HG03575 (cell line): Measurements from ENCODE around the gene ROBO2.

Source experiments
- ATAC-seq: cut with Tn5 transposase; IDR thresholded peaks from one replicate; pipeline ENCODE4 v1.9.1; 2021; ENCODE audit not compliant: unreplicated experiment, insufficient number of reproducible peaks, low FRiP score; ENCODE audit errors: extremely low read depth

ROBO2 gene

GRCh38 chr3:77171026-77171425 lies 131.1 kb downstream of the ROBO2 start:
- ATAC-seq, result no peak

DNA sequence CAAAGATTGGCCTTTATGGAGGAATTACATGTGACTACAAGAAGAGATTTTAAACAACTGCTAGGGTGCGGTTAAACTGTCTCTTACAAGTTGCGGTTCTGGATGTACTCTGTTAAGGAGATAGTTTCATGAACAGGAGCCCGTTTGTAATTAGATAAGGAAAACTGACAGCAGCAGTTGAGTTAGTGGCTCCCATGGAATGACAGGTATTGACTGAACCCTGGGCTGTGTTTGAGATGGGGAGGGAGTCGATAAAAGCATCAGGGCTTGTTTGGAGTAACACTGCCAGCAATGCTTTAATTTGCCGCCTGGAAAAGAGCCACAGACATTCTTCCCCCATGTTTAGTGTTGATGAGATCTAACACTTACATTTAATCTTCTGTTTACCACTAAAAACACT lies 139.9 kb downstream of the ROBO2 start:
- ATAC-seq, result no peak

GRCh38 chr3:77182341-77182740 lies 142.4 kb downstream of the ROBO2 start:
- no peak for ATAC-seq

DNA sequence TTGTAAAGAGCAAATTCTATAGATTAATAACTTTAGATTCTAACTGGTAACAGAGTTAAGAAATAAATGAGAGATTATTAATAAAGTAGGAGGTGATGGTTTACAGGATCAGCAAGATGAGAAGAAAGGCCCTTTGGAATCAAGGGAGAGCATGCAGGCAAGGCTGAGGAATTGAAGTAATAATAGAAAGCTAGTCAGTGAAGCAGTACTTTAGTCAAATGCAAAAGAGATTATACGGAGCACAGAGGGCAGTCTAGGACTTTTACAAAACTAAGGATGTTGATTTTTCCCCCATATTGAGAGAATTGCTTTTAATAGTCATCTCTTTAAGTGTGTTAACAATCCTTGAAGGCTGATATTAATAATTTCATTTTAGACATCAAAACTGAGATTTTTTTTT lies 146.4 kb downstream of the ROBO2 start:
- ATAC-seq, result no peak

- no peak for ATAC-seq
Observed at GRCh38 chr3:77186728-77187127, 146.8 kb downstream of the ROBO2 start.

DNA sequence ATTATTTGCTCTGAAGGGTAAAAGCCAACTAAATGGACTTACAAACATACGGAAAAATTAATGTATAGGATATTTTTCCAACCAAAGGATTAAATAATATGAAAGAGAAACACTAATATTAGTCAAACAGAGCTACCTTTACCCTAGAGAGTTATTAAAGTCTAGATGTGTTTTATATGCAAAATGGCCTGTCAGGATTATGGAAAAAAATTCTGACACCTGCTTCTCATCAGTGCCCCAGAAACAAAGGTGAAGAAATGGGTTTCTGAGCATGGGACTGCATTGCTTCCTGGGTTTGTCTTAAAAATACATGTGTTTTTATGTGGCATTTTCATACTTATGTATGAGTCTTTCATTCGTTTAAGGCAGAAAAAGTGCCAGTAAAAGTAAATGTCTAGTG lies 148.3 kb downstream of the ROBO2 start:
- no peak for ATAC-seq

DNA sequence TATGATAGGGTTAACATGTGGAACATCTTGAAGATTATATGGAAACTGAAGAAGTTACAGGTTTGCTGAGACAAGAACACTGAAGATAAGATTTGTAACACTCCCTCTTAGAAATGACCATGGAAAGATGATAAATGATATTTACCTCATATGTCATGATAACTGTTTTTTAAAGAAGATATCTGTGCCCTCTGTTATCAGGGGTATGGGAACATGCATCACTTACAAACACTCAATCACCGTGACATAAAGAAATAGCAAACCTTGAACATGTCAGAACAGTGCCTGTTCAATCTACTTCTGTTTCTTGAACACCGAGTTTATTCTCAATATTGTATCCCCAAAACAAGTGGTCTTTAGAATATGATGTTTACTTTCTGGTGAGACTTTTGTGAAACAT lies 149.4 kb downstream of the ROBO2 start:
- no peak for ATAC-seq

DNA sequence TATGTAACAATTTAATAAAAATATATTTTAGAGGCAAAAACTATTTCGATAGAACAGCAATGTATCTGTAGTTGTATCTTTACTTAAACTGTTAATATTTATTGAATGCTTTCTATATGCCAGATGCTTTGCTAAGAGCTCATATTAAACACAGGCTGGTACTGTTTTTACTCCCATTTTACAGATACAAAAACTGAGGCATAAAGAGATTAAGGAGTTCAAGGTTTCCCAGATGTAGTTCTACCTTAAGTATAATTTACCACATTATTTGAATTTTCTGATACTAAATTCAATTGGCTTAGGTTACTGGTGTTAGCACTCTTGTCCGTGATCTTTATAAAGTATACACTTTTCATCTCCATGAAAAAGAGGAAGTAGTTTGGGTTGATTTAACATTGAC lies 149.8 kb downstream of the ROBO2 start:
- no peak for ATAC-seq

DNA sequence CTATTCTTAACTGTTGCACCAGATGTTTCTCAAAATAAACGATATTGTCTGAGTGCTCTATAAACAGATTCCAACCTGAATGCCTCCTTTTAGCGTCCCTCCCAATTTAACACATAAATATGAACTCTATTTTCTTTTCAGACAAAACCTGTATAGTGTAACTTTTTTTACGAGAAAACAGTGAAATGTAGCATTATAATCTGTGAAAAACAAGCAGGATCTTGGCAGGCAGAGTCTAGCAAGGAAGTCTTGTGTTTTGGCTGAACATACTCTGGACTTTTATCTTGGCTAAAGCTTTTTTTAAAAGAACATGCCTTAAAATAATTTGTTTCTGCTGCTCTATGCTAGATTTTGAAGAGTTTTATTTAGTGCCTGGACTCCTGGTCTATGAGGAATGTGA lies 150.5 kb downstream of the ROBO2 start:
- no peak for ATAC-seq

- no peak for ATAC-seq
Observed at GRCh38 chr3:77191014-77191413, 151.1 kb downstream of the ROBO2 start.

DNA sequence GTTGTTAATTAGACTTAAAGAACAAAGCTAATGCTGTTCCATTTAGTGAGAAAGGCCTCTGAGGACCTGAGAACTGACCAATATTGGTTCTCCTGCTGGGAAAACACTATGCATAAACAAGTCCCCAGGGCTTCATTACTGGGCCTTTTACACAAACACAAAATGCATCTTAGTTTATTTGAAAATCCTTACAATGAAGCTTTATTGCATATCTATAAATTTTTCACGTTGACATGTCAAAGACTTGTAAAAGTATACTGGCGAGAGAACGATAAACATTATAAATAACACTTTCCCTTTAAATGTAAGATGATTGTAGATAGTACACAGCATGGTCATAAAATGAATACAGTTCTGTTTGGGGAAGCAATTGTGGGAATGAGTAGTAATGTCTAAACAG lies 151.7 kb downstream of the ROBO2 start:
- ATAC-seq, result no peak

GRCh38 chr3:77195766-77196545 lies 156.1 kb downstream of the ROBO2 start:
- ATAC-seq, result no peak

DNA sequence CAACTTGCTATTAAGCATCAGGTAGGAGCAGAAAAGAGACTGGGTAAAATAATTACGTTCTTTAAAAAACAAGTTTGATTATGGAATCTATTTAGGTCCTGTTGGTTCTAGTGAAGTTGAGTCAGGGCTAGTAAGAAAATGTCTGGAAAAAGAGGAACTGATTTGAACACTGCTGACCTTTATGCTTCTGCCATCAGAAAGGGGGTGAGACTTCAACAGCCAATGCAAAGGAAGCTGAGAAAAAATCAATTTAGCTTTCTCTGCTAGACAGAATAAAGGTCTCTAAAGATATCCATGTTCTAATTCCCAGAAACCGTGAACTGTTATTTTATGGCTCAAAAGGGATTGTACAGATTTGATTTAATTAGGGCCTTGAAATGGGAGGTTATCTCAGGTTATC lies 157.5 kb downstream of the ROBO2 start:
- ATAC-seq, result no peak

DNA sequence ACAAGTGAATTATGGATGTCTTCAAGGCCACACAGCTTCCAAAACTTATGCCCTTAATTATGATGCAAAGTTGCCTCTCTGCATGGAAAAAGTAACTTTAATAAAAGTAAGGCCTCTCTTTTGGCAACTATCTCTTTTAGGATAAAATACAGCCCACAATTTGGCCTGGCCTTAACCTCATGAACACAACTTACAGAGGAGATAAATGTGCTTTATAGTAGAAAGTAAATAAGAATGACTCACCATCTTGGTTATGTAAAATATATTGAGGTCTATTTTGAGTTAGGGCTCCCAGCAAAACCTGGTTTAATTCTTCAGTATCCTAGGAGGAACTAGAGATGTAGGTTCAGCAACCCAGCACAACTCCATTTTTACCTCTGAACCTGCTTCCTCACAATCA lies 164.0 kb downstream of the ROBO2 start:
- ATAC-seq, result no peak

GRCh38 chr3:77204788-77205187 lies 164.9 kb downstream of the ROBO2 start:
- no peak for ATAC-seq

DNA sequence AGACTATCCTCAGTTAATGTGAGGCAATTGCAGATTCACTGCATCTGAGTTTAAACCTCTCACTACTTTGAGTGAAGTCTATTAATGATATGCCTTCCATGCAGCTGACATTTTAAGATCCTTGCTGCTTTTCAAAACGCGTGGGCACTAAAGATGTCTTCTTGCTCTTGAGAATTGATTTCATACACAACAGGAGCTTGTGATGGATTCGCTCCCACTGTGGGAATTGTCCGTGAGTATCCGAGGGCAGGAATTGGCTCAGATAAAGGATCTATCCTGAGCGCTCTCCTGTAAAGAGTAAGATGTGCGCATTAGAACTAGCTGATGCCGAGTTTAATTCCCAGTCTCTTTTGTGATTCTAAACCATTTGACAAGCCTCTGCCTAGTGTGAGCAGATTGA lies 167.9 kb downstream of the ROBO2 start:
- ATAC-seq, result no peak

- no peak for ATAC-seq
Observed at GRCh38 chr3:77222701-77223100, 182.8 kb downstream of the ROBO2 start.

GRCh38 chr3:77227567-77227966 lies 187.7 kb downstream of the ROBO2 start:
- no peak for ATAC-seq

- ATAC-seq, result no peak
Observed at GRCh38 chr3:77232557-77232956, 192.7 kb downstream of the ROBO2 start.

- ATAC-seq, result no peak
Observed at GRCh38 chr3:77234004-77234403, 194.1 kb downstream of the ROBO2 start.

GRCh38 chr3:77236118-77236517 lies 196.2 kb downstream of the ROBO2 start:
- ATAC-seq, result no peak
